DND-41 (cell line): ENCODE results near the gene DCC.

Experiments used
- ATAC-seq: fragments of 200-7000 bp; cut with Tn5 transposase; 3 replicates; pipeline ENCODE4 v1.9.1; 2021; ENCODE audit warnings: low read depth; ENCODE audit not compliant: insufficient read depth
- DNase-seq: peaks from one replicate; pipeline ENCODE4 v3.0.0-alpha.2; 2020
- H2AFZ ChIP-seq: 2 replicates; pipeline ENCODE4 v1.6.0; 2012; ENCODE audit warnings: low read depth, low read length
- H3K27ac ChIP-seq: 2 replicates; pipeline ENCODE4 v1.5.1; 2012; ENCODE audit warnings: low read length, inconsistent platforms
- H3K27me3 ChIP-seq: fragments of 200-600 bp; sonication (generic); 2 replicates; pipeline ENCODE4 v1.6.0; 2012; ENCODE audit warnings: low read length, mild to moderate bottlenecking, inconsistent platforms; ENCODE audit not compliant: insufficient read depth, poor library complexity
- H3K36me3 ChIP-seq: 2 replicates; pipeline ENCODE4 v1.5.1; 2012; ENCODE audit warnings: low read length, inconsistent platforms; ENCODE audit not compliant: insufficient read depth
- H3K4me1 ChIP-seq: 2 replicates; pipeline ENCODE4 v1.5.1; 2012; ENCODE audit warnings: mild to moderate bottlenecking, low read length; ENCODE audit not compliant: insufficient read depth
- H3K4me2 ChIP-seq: 2 replicates; pipeline ENCODE4 v1.6.0; 2012; ENCODE audit warnings: mild to moderate bottlenecking, moderate library complexity, low read length, inconsistent platforms; ENCODE audit not compliant: insufficient read depth
- H3K4me3 ChIP-seq, 2 experiments: fragments of 200-600 bp in 1 of 2; shearing (Covaris generic) in 1 of 2; 2 replicates each; pipeline ENCODE4 v1.5.1; 2012 to 2016; ENCODE audit warnings: inconsistent platforms in 2 of 2, low read length in 2 of 2, mild to moderate bottlenecking in 2 of 2, low read depth in 1 of 2, moderate library complexity in 1 of 2
- H3K79me2 ChIP-seq: 2 replicates; pipeline ENCODE4 v1.6.0; 2012; ENCODE audit warnings: low read length, inconsistent platforms; ENCODE audit not compliant: insufficient read depth
- H3K9ac ChIP-seq: 2 replicates; pipeline ENCODE4 v1.6.0; 2012; ENCODE audit warnings: low read depth, mild to moderate bottlenecking, inconsistent platforms, low read length, moderate library complexity
- H3K9me3 ChIP-seq: 2 replicates; pipeline ENCODE4 v1.5.1; 2012; ENCODE audit warnings: low read length, moderate library complexity, mild to moderate bottlenecking, inconsistent platforms; ENCODE audit not compliant: insufficient read depth, severe bottlenecking
- H4K20me1 ChIP-seq: 2 replicates; pipeline ENCODE4 v1.6.0; 2012; ENCODE audit warnings: low read length; ENCODE audit not compliant: insufficient read depth
- CTCF ChIP-seq: IDR thresholded peaks from 2 replicates; pipeline ENCODE4 v1.5.1; 2012; ENCODE audit warnings: borderline replicate concordance, low read length, moderate library complexity, mild to moderate bottlenecking; ENCODE audit not compliant: poor library complexity, severe bottlenecking; ENCODE audit errors: extremely low read depth
- EZH2 ChIP-seq: IDR thresholded peaks from 3 replicates; pipeline ENCODE4 v1.6.1; 2012; ENCODE audit warnings: borderline replicate concordance, low read depth, mild to moderate bottlenecking, moderate library complexity, low read length, inconsistent platforms; ENCODE audit not compliant: severe bottlenecking

Gene DCC

GRCh38 chr18:52323802-52324201, 16.2 kb upstream of the DCC start:
- no peak overlapping the region for H2AFZ ChIP-seq
- H3K4me1 ChIP-seq = no peaks in the 10 kb centered on the region
- no peak for ATAC-seq

GRCh38 chr18:52325997-52326396, 14.0 kb upstream of the DCC start:
- DNase-seq = no peak
- no peak overlapping the region for H3K27ac ChIP-seq
- H3K9ac ChIP-seq = no peak overlapping the region
- no peaks in the 10 kb centered on the region for H3K27me3 ChIP-seq
- ATAC-seq = no peak
- no peaks in the 10 kb centered on the region for H3K36me3 ChIP-seq
- H3K4me3 ChIP-seq = no peak overlapping the region
- H3K79me2 ChIP-seq = no peaks in the 10 kb centered on the region
- no peaks in the 10 kb centered on the region for H3K9me3 ChIP-seq
- no peak for TF ChIP-seq EZH2
- no peak for TF ChIP-seq CTCF
- no peak overlapping the region for H2AFZ ChIP-seq
- H3K4me2 ChIP-seq = no peak overlapping the region
- H4K20me1 ChIP-seq = no peaks in the 10 kb centered on the region
- no peaks in the 10 kb centered on the region for H3K4me1 ChIP-seq

More at GRCh38 chr18:52323802-52324201, 16.2 kb upstream of the DCC start:
- no peak overlapping the region for H3K4me3 ChIP-seq
- H3K36me3 ChIP-seq = no peaks in the 10 kb centered on the region
- no peaks in the 10 kb centered on the region for H3K27me3 ChIP-seq
- no peak overlapping the region for H3K27ac ChIP-seq
- TF ChIP-seq CTCF = no peak
- H3K9me3 ChIP-seq = no peaks in the 10 kb centered on the region
- no peaks in the 10 kb centered on the region for H4K20me1 ChIP-seq
- DNase-seq = no peak
- H3K9ac ChIP-seq = no peak overlapping the region
- no peaks in the 10 kb centered on the region for H3K79me2 ChIP-seq
- H3K4me2 ChIP-seq = no peak overlapping the region

- Histone ChIP-seq H3K4me3 (no peak overlapping the region), H3K4me1 (no peaks in the 10 kb centered on the region), H3K27me3 (no peaks in the 10 kb centered on the region), H3K4me2 (no peak overlapping the region), H3K9me3 (no peaks in the 10 kb centered on the region), H3K36me3 (no peaks in the 10 kb centered on the region), H4K20me1 (no peaks in the 10 kb centered on the region), H3K79me2 (no peaks in the 10 kb centered on the region), H3K9ac (no peak overlapping the region), H2AFZ (no peak overlapping the region), H3K27ac (no peak overlapping the region)
- ATAC-seq (no peak), DNase-seq (no peak)
- no peak for TF ChIP-seq EZH2
- no peak for TF ChIP-seq CTCF
Observed at GRCh38 chr18:52333860-52334259, 6.1 kb upstream of the DCC start.

GRCh38 chr18:52334307-52334706, 5.7 kb upstream of the DCC start:
- Histone ChIP-seq H3K4me3 (no peak overlapping the region), H4K20me1 (no peaks in the 10 kb centered on the region), H3K27me3 (no peaks in the 10 kb centered on the region), H3K79me2 (no peaks in the 10 kb centered on the region), H3K27ac (no peak overlapping the region), H3K36me3 (no peaks in the 10 kb centered on the region), H3K4me1 (no peaks in the 10 kb centered on the region), H3K9me3 (no peaks in the 10 kb centered on the region), H3K4me2 (no peak overlapping the region), H2AFZ (no peak overlapping the region), H3K9ac (no peak overlapping the region)
- TF ChIP-seq EZH2 (no peak), CTCF (no peak)
- ATAC-seq (no peak), DNase-seq (no peak)
